HepG2 (cell line): ENCODE results near the gene AGO4. TPM values are rescaled to one million over a fixed set of nuclear protein-coding genes. Genes with fewer than 3 reads are reported as not detected.

Experiments used
- ATAC-seq: fragments of 200-7000 bp; cut with Tn5 transposase; 3 replicates; pipeline ENCODE4 v1.9.1; 2020; ENCODE audit warnings: mild to moderate bottlenecking, moderate library complexity
- BruUV-seq: library from RNA; stranded (reverse); fragments of 400-500 nt; replicated peaks from 2 replicates; lab custom pipeline; 2021; lab: Mats Ljungman, UMichigan
- CTCF ChIA-PET: fragments of 300-600 bp; formaldehyde crosslinking; extraction: SDS; loops from one replicate; lab custom pipeline; 2021; ENCODE audit warnings: low total read pairs, inconsistent platforms, low intra/inter-chr PET ratio; lab: Yijun Ruan, JAX
- POLR2A ChIA-PET: fragments of 350-600 bp; sonication (Branson Sonifier 250); formaldehyde crosslinking; loops from one replicate; lab custom pipeline; 2020; ENCODE audit warnings: antibody characterized with exemption, inconsistent platforms; lab: Yijun Ruan, JAX
- DNase-seq: peaks from one replicate; pipeline ENCODE4 v3.0.0-alpha.2; 2015; ENCODE audit warnings: low spot score
- FAIRE-seq: peaks from 3 replicates; lab custom pipeline; 2011; peaks lifted over from hg19 to GRCh38; lab: Jason Lieb, UNC
- H2AFZ ChIP-seq: one replicate; pipeline ENCODE4 v1.6.1; 2011; ENCODE audit warnings: low read length, inconsistent platforms
- H3K27ac ChIP-seq: fragments of 300-600 bp; 3 replicates; pipeline ENCODE4 v1.8.0; 2011; ENCODE audit warnings: mixed run types, mild to moderate bottlenecking, mixed read lengths, low read length, inconsistent platforms; ENCODE audit not compliant: insufficient read depth; ENCODE audit errors: extremely low read length
- H3K27me3 ChIP-seq, 2 experiments: fragments of 200-600 bp in 1 of 2; 2 replicates in 1 of 2; 3 replicates in 1 of 2; pipeline versions ENCODE4 v1.6.0 to v1.8.0; 2011; ENCODE audit warnings: low read length in 2 of 2, mild to moderate bottlenecking in 2 of 2, moderate library complexity in 2 of 2, inconsistent platforms in 1 of 2; ENCODE audit not compliant: insufficient read depth in 2 of 2, control insufficient read depth in 1 of 2
- H3K36me3 ChIP-seq, 2 experiments: fragments of 200-600 bp in 1 of 2; replicated peaks in 1 of 2; 2 replicates in 1 of 2; 3 replicates in 1 of 2; pipeline versions ENCODE4 v1.5.1 to v1.8.0; 2011; ENCODE audit warnings: low read length in 2 of 2, inconsistent platforms in 1 of 2; ENCODE audit not compliant: insufficient read depth in 2 of 2, control insufficient read depth in 1 of 2
- H3K4me1 ChIP-seq: 2 replicates; pipeline ENCODE4 v1.5.1; 2012; ENCODE audit warnings: low read length, inconsistent platforms; ENCODE audit not compliant: insufficient read depth
- H3K4me2 ChIP-seq: 2 replicates; pipeline ENCODE4 v1.6.0; 2011; ENCODE audit warnings: low read depth, low read length, inconsistent platforms
- H3K4me3 ChIP-seq, 3 experiments: fragments of 200-600 bp in 1 of 3; sonication (generic), shearing (Covaris generic) in 1 of 3; replicated peaks in 1 of 3; 2 replicates each; pipeline ENCODE4 v1.5.1; 2011 to 2016; ENCODE audit warnings: low read length in 3 of 3, inconsistent platforms in 2 of 3, low read depth in 2 of 3, mild to moderate bottlenecking in 2 of 3, control low read depth in 1 of 3, mixed read lengths in 1 of 3; ENCODE audit not compliant: insufficient read depth in 1 of 3
- H3K79me2 ChIP-seq: one replicate; pipeline ENCODE4 v1.6.1; 2011; ENCODE audit warnings: low read length, inconsistent platforms; ENCODE audit not compliant: insufficient read depth
- H3K9ac ChIP-seq: 2 replicates; pipeline ENCODE4 v1.6.0; 2011; ENCODE audit warnings: mild to moderate bottlenecking, low read depth, low read length, inconsistent platforms; ENCODE audit not compliant: insufficient read depth
- H3K9me3 ChIP-seq: 2 replicates; pipeline ENCODE4 v1.5.1; 2012; ENCODE audit warnings: mild to moderate bottlenecking, low read length
- H4K20me1 ChIP-seq: 2 replicates; pipeline ENCODE4 v1.6.0; 2011; ENCODE audit warnings: inconsistent platforms, mild to moderate bottlenecking, low read length, moderate library complexity; ENCODE audit not compliant: insufficient read depth
- ARID3A ChIP-seq: IDR thresholded peaks from 2 replicates; pipeline ENCODE4 v1.6.1; 2012; ENCODE audit warnings: low read depth, low read length, improper control_type of control experiment
- BHLHE40 ChIP-seq: IDR thresholded peaks from 2 replicates; pipeline ENCODE4 v1.6.1; 2011; ENCODE audit warnings: low read length, improper control_type of control experiment
- BRD4 ChIP-seq: sonication (generic); formaldehyde crosslinking; IDR thresholded peaks from 2 replicates; pipeline ENCODE4 v1.4.0; 2020; ENCODE audit warnings: missing genetic modification reagents
- HIC2 ChIP-seq: sonication (generic); formaldehyde crosslinking; IDR thresholded peaks from 2 replicates; pipeline ENCODE4 v1.9.0; 2022; ENCODE audit warnings: low read depth, missing genetic modification reagents
- JUND ChIP-seq: sonication (generic); formaldehyde crosslinking; IDR thresholded peaks from 2 replicates; pipeline ENCODE4 v1.8.0; 2022; ENCODE audit warnings: mild to moderate bottlenecking, missing genetic modification reagents
- MAFG ChIP-seq: sonication (generic); formaldehyde crosslinking; IDR thresholded peaks from 2 replicates; pipeline ENCODE4 v1.5.1; 2020; ENCODE audit warnings: mild to moderate bottlenecking, missing genetic modification reagents
- NR0B2 ChIP-seq: sonication (generic); formaldehyde crosslinking; IDR thresholded peaks from 2 replicates; pipeline ENCODE4 v1.4.0; 2020; ENCODE audit warnings: mild to moderate bottlenecking, missing genetic modification reagents
- PHF20 ChIP-seq: sonication (generic); formaldehyde crosslinking; IDR thresholded peaks from 2 replicates; pipeline ENCODE4 v1.5.0; 2020; ENCODE audit warnings: mild to moderate bottlenecking, missing genetic modification reagents
- TCF7L2 ChIP-seq: IDR thresholded peaks from 2 replicates; pipeline ENCODE4 v1.6.1; 2011; ENCODE audit warnings: mild to moderate bottlenecking, low read depth, low read length, moderate library complexity
- ZBTB21 ChIP-seq: sonication (generic); formaldehyde crosslinking; IDR thresholded peaks from 2 replicates; pipeline ENCODE4 v1.4.0; 2020; ENCODE audit warnings: missing genetic modification reagents
- ZHX1 ChIP-seq: sonication (generic); formaldehyde crosslinking; IDR thresholded peaks from 2 replicates; pipeline ENCODE4 v1.8.1; 2022; ENCODE audit warnings: low read depth, mild to moderate bottlenecking, missing genetic modification reagents
- ZNF12 ChIP-seq: sonication (generic); formaldehyde crosslinking; IDR thresholded peaks from 2 replicates; pipeline ENCODE4 v1.5.0; 2020; ENCODE audit warnings: missing genetic modification reagents
- ZNF160 ChIP-seq: sonication (generic); formaldehyde crosslinking; IDR thresholded peaks from 2 replicates; pipeline ENCODE4 v1.8.0; 2022; ENCODE audit warnings: mild to moderate bottlenecking, inconsistent platforms, missing genetic modification reagents
- ZNF367 ChIP-seq: sonication (generic); formaldehyde crosslinking; IDR thresholded peaks from 2 replicates; pipeline ENCODE4 v1.4.0; 2020; ENCODE audit warnings: missing genetic modification reagents, borderline replicate concordance
- ZNF543 ChIP-seq: sonication (generic); formaldehyde crosslinking; IDR thresholded peaks from 2 replicates; pipeline ENCODE4 v1.4.0; 2020; ENCODE audit warnings: mild to moderate bottlenecking, missing genetic modification reagents
- ZNF660 ChIP-seq: sonication (generic); formaldehyde crosslinking; IDR thresholded peaks from 2 replicates; pipeline ENCODE4 v1.5.1; 2020; ENCODE audit warnings: mild to moderate bottlenecking, low read depth, missing genetic modification reagents, borderline replicate concordance
- ZNF703 ChIP-seq: sonication (generic); formaldehyde crosslinking; IDR thresholded peaks from 2 replicates; pipeline ENCODE4 v1.5.1; 2020; ENCODE audit warnings: missing genetic modification reagents, mild to moderate bottlenecking, moderate library complexity, borderline replicate concordance
- ZNF777 ChIP-seq: sonication (generic); formaldehyde crosslinking; IDR thresholded peaks from 2 replicates; pipeline ENCODE4 v1.4.0; 2020; ENCODE audit warnings: missing genetic modification reagents
- ZNF879 ChIP-seq: sonication (generic); formaldehyde crosslinking; IDR thresholded peaks from 2 replicates; pipeline ENCODE4 v1.8.1; 2023; ENCODE audit warnings: missing genetic modification reagents
- WGBS: methylation state at CpG from one replicate; pipeline ENCODE4 v1.1.6; 2017; ENCODE audit warnings: low lambda C conversion rate; 5-methylcytosine and 5-hydroxymethylcytosine counted together
- in situ Hi-C: cut with HindIII; loops from 2 replicates; pipeline ENCODE4 v1.10.0; 2017; ENCODE audit warnings: low pct_unique_long_range_greater_than_20kb; ENCODE audit not compliant: extremely low pct_ligation_motif_present
- intact Hi-C: fragments of 100-400 bp; cut with micrococcal nuclease; formaldehyde crosslinking; loops from one replicate; pipeline ENCODE4 v1.10.0; 2022; ENCODE audit not compliant: unreplicated experiment
- polyA plus RNA-seq, 8 experiments: library from polyadenylated mRNA; depleted of rRNA in 3 of 8; stranded (reverse) in 7 of 8; unstranded in 1 of 8; fragments of >200 nt; fragmentation: Illumina TruSeq in 4 of 8; extraction: Trizol in 4 of 8; gene quantifications; 2 replicates each; pipeline versions ENCODE4 v1.2.1 to v1.2.3, GENCODE V29; 2011 to 2016; ENCODE audit warnings: low read depth in 4 of 8, missing spikeins in 1 of 8, mixed read lengths in 1 of 8; ENCODE audit not compliant: insufficient read depth in 1 of 8
- total RNA-seq, 5 experiments: library from RNA; depleted of rRNA; stranded (reverse); fragments of >200 nt; fragmentation: Illumina TruSeq; extraction: Trizol; gene quantifications; 2 replicates each; pipeline ENCODE4 v1.2.3, GENCODE V29; 2016; ENCODE audit warnings: low read depth in 1 of 5

AGO4 gene
- total and polyA plus RNA-seq, 2 of the 13 experiments (the other 11 are each of a cell fraction or from before 2014, with no cell fraction given) = 6.0 to 13.8 TPM

GRCh38 chr1:35852241-35852640 lies 44.4 kb downstream of the AGO4 start:
- Histone ChIP-seq H3K4me2 (no peak overlapping the region), H2AFZ (no peak overlapping the region), H4K20me1 (no peaks in the 10 kb centered on the region; the same call in 1 of the 2 replicates), H3K27me3 (no peaks in the 10 kb centered on the region), H3K27ac (no peak overlapping the region), H3K79me2 (no peaks in the 10 kb centered on the region), H3K36me3 (peaks cover 4 to 14% of the 10 kb centered on the region in 2 experiments), H3K4me1 (no peaks in the 10 kb centered on the region), H3K4me3 (no peak overlapping the region), H3K9ac (no peak overlapping the region), H3K9me3 (no peaks in the 10 kb centered on the region)
- 46% methylated on average over 2 of the region's 2 CpGs for WGBS
- no peak for DNase-seq
- BruUV-seq = no TSS peak
- no peak for FAIRE-seq
- in situ Hi-C loops (no loop called here), intact Hi-C loops (no loop called here)
- POLR2A ChIA-PET = no interaction called here
- no peak for ATAC-seq
- CTCF ChIA-PET = no interaction called here
- TF ChIP-seq BHLHE40 = no peak
- no peak for TF ChIP-seq ZBTB21 (CRISPR knock-in tag)
- no peak for TF ChIP-seq ZNF12 (CRISPR knock-in tag)
- TF ChIP-seq ZNF879 (CRISPR knock-in tag) = no peak
- TF ChIP-seq JUND = no peak
- TF ChIP-seq BRD4 (CRISPR knock-in tag) = no peak
- TF ChIP-seq ZNF367 (CRISPR knock-in tag) = no peak
- TF ChIP-seq MAFG = no peak
- TF ChIP-seq ZNF660 (CRISPR knock-in tag) = no peak
- TF ChIP-seq ZHX1 (CRISPR knock-in tag) = no peak
- no peak for TF ChIP-seq ZNF777 (CRISPR knock-in tag)
- TF ChIP-seq TCF7L2 = no peak
- TF ChIP-seq ZNF543 (CRISPR knock-in tag) = no peak
- TF ChIP-seq ZNF703 = no peak
- TF ChIP-seq ZNF160 = no peak
- no peak for TF ChIP-seq ARID3A
- TF ChIP-seq NR0B2 = no peak
- TF ChIP-seq PHF20 (CRISPR knock-in tag) = no peak
- no peak for TF ChIP-seq HIC2 (CRISPR knock-in tag)
